Inflammatory macrophage treated with lipopolysaccharide for 1 hour (primary cell): ENCODE results near the gene ORM1.
"Not testable (repeated sequence)": the region's sequence is repeated elsewhere in the genome, so short reads cannot be mapped to it uniquely, and the experiment has no call there.

Source experiments
- DNase-seq, 2 donors: peaks; one replicate each; pipeline ENCODE4 v3.0.0-alpha.2; 2020 to 2022

The ORM1 gene

GRCh38 chr9:114325684-114326254 is 2.9 kb downstream of the ORM1 start:
- DNase-seq = not testable (repeated sequence)

DNA sequence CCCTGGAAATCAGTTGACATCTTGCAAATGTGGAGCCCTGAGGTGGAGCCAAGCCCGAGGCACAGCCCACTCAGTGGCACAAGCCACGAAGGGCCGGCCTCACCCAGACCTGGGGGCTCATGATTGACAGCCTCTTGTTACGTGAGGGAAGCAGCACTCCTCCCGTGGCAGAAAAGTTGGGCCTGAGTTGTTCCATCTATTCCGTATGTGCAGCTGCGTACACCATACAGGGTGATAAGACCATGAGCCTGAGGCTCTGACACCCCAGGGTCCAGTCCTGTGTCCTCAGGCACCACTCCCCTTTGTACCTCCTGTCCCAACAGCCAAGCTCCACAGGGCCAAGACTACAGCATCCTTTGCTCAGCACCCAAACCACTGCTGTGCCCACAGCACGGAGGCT is 4.9 kb downstream of the ORM1 start:
- DNase-seq = no peak

- not testable (repeated sequence) for DNase-seq
These were observed 5.5 kb downstream of the ORM1 start for GRCh38 chr9:114328357-114328820.

GRCh38 chr9:114328937-114329624 is 6.2 kb downstream of the ORM1 start:
- DNase-seq = not testable (repeated sequence)

- DNase-seq = not testable (repeated sequence)
These were observed 6.7 kb downstream of the ORM1 start, which contains the start of gene ORM2 for GRCh38 chr9:114329625-114330022. Gene ORM2 (plus strand): TSS chr9:114329869. CDS start chr9:114329905, 36 bp downstream.

- DNase-seq = no peak
These were observed 7.7 kb downstream of the ORM1 start for GRCh38 chr9:114330636-114331035.

- not testable (repeated sequence) for DNase-seq
These were observed 8.6 kb downstream of the ORM1 start for GRCh38 chr9:114331229-114332195.

GRCh38 chr9:114332474-114333040 is 9.7 kb downstream of the ORM1 start:
- not testable (repeated sequence) for DNase-seq

GRCh38 chr9:114333718-114334117 is 10.8 kb downstream of the ORM1 start:
- not testable (repeated sequence) for DNase-seq

- DNase-seq = no peak
These were observed 11.6 kb downstream of the ORM1 start for GRCh38 chr9:114334490-114334889.

DNA sequence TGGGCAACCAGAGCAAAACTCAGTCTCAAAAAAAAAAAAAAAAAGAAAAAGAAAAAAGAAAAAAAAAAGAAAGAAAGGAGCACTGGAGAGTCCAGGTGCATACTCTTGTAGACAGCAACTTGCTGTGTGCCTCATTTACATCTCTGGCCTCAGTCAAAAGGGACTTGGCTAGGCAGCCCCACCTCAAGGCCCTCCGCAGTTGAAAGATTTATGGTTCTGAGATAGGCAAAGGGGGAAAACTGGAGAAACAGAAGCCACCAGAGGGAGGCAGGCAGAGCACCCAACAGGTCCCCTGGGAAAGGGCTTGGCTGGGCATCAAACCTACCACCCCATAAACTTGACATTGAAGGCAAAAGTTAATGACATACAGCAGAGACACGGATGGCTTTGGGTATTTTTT is 12.8 kb downstream of the ORM1 start:
- no peak for DNase-seq

- DNase-seq = no peak
These were observed 13.3 kb downstream of the ORM1 start for GRCh38 chr9:114336157-114336556.

DNA sequence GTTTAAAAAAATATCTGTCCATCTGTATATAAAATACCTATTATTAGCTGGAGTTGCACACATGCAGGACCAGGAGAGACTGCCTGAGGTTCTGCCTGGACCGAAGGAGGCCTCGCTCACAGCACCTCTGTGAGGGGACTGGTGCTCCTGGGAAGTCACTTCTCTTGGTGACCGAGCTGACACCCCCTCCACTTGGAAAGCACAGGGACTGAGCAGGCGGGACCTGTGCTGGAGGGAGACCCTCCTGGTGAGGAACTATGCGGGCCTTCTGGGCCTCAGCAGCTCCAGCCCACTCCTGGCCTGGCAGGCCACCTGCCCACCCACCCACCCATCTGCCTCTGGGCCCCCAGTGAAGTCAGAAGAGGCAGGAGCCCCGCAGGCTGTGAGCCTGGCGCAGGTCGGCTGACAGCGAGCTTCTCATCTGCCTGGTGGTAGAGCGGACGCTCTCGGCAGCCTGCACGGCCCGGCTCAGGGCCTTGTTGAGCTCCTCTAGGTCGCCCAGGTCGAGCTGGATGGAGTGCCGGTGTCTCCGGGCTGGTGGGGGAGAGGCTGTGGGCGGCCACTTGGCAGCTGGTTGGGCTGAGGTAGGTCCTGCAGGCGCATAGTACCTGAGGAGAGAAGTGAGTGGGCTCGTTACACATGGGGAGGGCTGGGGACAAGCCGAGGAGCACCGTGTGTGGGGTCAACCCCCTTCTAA is 13.9 kb downstream of the ORM1 start:
- no peak for DNase-seq

- DNase-seq = no peak
These were observed 15.3 kb downstream of the ORM1 start for GRCh38 chr9:114338187-114338586.

DNA sequence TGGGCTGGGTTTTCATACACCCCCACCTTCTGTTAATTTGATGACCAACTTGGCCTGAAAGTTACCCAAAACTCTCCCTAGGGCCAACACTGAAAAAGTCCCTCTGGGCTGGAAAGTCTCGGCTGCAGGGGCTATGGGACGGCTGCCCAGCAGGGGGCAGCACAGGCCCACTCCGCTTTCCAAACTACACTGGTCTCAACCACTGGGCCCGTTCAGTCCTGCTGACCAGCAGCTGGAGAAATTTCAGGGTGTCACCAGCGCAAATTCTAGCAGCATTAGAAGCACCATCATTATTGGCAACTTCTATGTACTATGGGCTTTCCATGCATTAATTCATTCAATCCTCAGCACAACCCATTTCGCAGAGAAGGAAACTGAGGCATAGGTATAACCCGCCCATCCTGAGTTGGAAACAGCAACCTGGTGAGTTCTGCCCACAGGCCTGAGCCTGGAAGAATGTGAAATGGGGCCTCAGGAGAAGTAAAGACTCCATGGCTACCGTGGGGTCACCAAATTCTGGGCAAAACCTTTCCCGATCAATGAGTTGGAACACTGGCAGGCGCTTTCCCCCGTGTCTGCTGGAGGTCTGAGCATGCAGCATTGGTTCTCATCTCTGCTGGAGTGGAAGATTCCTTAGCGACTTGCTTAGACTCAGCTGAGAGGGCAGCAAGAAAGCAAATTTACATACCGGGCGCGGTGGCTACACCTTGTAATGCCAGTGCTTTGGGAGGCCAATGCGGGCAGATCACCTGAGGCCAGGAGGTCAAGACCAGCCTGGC is 16.4 kb downstream of the ORM1 start:
- DNase-seq = peak; percentile 71 to 84

GRCh38 chr9:114341152-114341830 is 18.4 kb downstream of the ORM1 start:
- no peak for DNase-seq

- no peak for DNase-seq
These were observed 19.1 kb downstream of the ORM1 start for GRCh38 chr9:114341991-114342390.

DNA sequence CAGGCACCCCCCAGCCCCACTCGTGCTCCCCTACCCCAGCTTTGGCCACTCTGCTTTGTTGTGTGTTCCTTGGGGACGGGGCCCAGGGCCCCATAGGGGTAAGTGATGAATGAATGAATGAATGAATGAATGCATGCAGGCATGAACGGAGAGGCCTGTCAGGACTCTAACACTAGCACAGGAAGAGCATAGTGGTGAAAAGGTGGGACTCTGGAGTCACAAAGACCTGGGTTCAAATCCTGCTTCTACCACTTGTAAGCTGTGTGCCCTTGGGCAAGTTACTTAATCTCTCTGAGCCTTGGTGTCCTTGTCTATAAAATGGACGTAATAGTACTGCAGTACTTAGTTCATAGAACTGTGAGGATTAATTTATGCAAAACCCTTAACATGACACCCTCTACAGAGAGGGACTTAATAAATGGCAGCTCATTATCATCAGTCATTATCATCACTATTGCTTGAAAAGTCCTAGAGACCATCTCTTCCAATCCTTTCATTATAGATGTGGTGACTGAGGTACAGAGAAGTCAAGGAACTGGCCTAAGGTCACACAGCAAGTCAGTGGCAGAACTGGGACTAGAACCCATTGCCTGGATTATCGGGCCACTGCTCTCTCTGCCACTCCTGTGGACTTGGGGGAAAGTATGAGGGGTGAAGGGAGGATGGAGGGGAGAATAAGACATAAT is 20.0 kb downstream of the ORM1 start:
- DNase-seq = no peak

DNA sequence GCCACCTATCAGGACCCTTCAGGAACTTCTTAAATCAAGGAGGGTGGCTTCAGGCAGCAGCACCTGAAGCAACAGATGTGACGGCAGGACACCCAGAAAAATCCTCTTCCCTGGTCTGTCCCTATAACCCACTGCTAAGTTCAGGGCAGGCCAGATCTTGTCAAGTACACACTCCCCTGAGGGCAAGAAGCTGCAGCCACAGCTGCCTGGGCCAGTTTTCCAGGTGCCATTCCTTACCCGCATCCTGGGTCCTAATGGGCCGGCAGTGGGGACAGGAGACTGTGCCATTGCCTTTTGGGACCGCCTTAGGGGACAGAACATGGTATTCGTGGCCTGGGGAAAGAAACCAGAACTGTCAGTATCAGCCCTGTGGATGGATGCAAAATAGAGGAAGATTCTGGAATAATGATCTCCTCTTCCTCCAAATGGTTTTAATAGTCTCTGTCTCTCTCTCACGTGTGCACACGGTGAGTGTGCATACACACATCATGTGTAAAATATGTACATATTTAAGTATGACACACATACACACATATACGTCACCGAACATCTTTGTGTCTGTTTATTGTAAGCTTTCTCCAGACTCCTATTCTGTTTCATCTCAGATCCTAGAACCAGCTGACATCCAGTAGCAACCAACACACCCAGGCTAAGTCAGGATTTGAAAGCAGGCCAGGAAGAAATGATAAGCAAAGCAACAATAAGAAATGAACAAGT is 20.7 kb downstream of the ORM1 start:
- no peak for DNase-seq

- DNase-seq = no peak
These were observed 21.3 kb downstream of the ORM1 start for GRCh38 chr9:114344188-114344566.
